Smooth muscle cell (in vitro differentiated cells): Measurements from ENCODE around the gene NNMT. TPM values are rescaled to one million over a fixed set of nuclear protein-coding genes. Genes with fewer than 3 reads are reported as not detected.

Experiments used
- DNase-seq: peaks from one replicate; lab custom pipeline; 2025; ENCODE audit not compliant: unreplicated experiment; lab: John Stamatoyannopoulos, UW
- H2AFZ ChIP-seq: fragments of 200-600 bp; sonication (generic); 2 replicates; pipeline ENCODE4 v1.6.0; 2016; ENCODE audit warnings: antibody characterized with exemption, low read depth, mild to moderate bottlenecking
- H3F3A ChIP-seq: fragments of 200-600 bp; sonication (generic); 2 replicates; pipeline ENCODE4 v1.6.0; 2017; ENCODE audit warnings: antibody characterized with exemption, low read depth
- H3K27ac ChIP-seq: fragments of 200-600 bp; sonication (generic); 2 replicates; pipeline ENCODE4 v1.5.1; 2016; ENCODE audit warnings: low read depth, mild to moderate bottlenecking
- H3K27me3 ChIP-seq: fragments of 200-600 bp; sonication (generic); 2 replicates; pipeline ENCODE4 v1.6.1; 2016; ENCODE audit warnings: low read depth, mild to moderate bottlenecking
- H3K36me3 ChIP-seq: fragments of 200-600 bp; sonication (generic); 2 replicates; pipeline ENCODE4 v1.5.1; 2016; ENCODE audit warnings: low read depth
- H3K4me1 ChIP-seq: fragments of 200-600 bp; sonication (generic); 2 replicates; pipeline ENCODE4 v1.5.1; 2016; ENCODE audit warnings: low read depth
- H3K4me2 ChIP-seq: fragments of 200-600 bp; sonication (generic); 2 replicates; pipeline ENCODE4 v1.6.0; 2016; ENCODE audit warnings: mild to moderate bottlenecking
- H3K4me3 ChIP-seq: fragments of 200-600 bp; sonication (generic); 2 replicates; pipeline ENCODE4 v1.5.1; 2016; ENCODE audit warnings: mild to moderate bottlenecking
- H3K79me2 ChIP-seq: fragments of 200-600 bp; sonication (generic); 2 replicates; pipeline ENCODE4 v1.6.0; 2016; ENCODE audit warnings: low read depth, mild to moderate bottlenecking
- H3K9ac ChIP-seq: fragments of 200-600 bp; sonication (generic); 2 replicates; pipeline ENCODE4 v1.6.0; 2016; ENCODE audit warnings: low read depth
- H3K9me3 ChIP-seq: fragments of 200-600 bp; sonication (generic); replicated peaks from 2 replicates; pipeline ENCODE4 v1.5.1; 2016; ENCODE audit warnings: low read depth
- H4K20me1 ChIP-seq: fragments of 200-600 bp; sonication (generic); 2 replicates; pipeline ENCODE4 v1.6.0; 2016; ENCODE audit warnings: low read depth
- CTCF ChIP-seq: fragments of 200-600 bp; sonication (generic); IDR thresholded peaks from 2 replicates; pipeline ENCODE4 v1.5.1; 2017; ENCODE audit warnings: borderline replicate concordance, mild to moderate bottlenecking, antibody characterized with exemption; ENCODE audit not compliant: insufficient read depth, poor library complexity, severe bottlenecking
- WGBS: methylation state at CpG from one replicate; pipeline ENCODE4 v1.1.7; 2016; ENCODE audit warnings: low lambda C conversion rate; 5-methylcytosine and 5-hydroxymethylcytosine counted together
- polyA plus RNA-seq: library from polyadenylated mRNA; unstranded; fragments of >200 nt; fragmentation: Nextera tagmentation; extraction: Ambion mirVana; gene quantifications from 2 replicates; pipeline ENCODE4 v1.2.1, GENCODE V29; 2016
- total RNA-seq: library from RNA; depleted of rRNA; stranded (reverse); fragments of >200 nt; gene quantifications from 2 replicates; pipeline ENCODE4 v1.2.3, GENCODE V29; 2014

NNMT gene
- total and polyA plus RNA-seq, 2 experiments from 2014 or later: 397 to 814 TPM

DNA sequence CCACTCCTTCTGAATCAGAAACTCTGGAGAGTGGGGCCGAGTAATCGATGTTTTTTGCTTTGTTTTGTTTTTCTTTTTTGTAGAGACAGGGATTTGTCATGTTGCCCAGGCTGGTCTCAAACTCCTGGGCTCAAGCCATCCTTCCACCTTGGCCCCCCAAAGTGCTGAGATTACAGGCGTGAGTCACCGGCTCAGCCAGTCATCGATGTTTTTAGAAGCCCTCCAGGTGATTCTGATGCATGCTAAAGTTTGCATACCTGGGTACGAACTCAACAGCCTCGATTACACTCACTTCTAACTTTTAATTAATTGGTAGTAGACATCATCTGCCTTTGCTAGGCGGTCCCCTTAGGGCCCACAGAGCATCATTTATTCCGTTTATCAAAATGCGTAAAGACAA is 53.8 kb downstream of the NNMT start:
- no peaks in the 10 kb centered on the region for H4K20me1 ChIP-seq
- no peaks in the 10 kb centered on the region for H3K79me2 ChIP-seq
- TF ChIP-seq CTCF: no peak
- no peaks in the 10 kb centered on the region for H3F3A ChIP-seq
- H3K27ac ChIP-seq: no peak overlapping the region
- 72% methylated on average over 10 of the region's 10 CpGs for WGBS
- no peak overlapping the region for H3K9ac ChIP-seq
- no peaks in the 10 kb centered on the region for H3K36me3 ChIP-seq
- no peak overlapping the region for H2AFZ ChIP-seq
- no peak for DNase-seq
- no peaks in the 10 kb centered on the region for H3K4me1 ChIP-seq
- no peaks in the 10 kb centered on the region for H3K27me3 ChIP-seq
- H3K9me3 ChIP-seq: no peaks in the 10 kb centered on the region
- no peak overlapping the region for H3K4me2 ChIP-seq
- H3K4me3 ChIP-seq: no peak overlapping the region

- Histone ChIP-seq H3K36me3 (no peaks in the 10 kb centered on the region), H2AFZ (no peak overlapping the region), H3K27ac (no peak overlapping the region), H3K4me2 (no peak overlapping the region), H3K27me3 (no peaks in the 10 kb centered on the region), H4K20me1 (no peaks in the 10 kb centered on the region), H3K4me3 (no peak overlapping the region), H3K4me1 (no peaks in the 10 kb centered on the region), H3K9ac (no peak overlapping the region), H3F3A (no peaks in the 10 kb centered on the region), H3K79me2 (no peaks in the 10 kb centered on the region), H3K9me3 (no peaks in the 10 kb centered on the region)
- TF ChIP-seq CTCF: no peak
- WGBS: 97% methylated on average over 3 of the region's 3 CpGs
- DNase-seq: no peak
Observed at GRCh38 chr11:114353443-114353842, 57.2 kb downstream of the NNMT start.

GRCh38 chr11:114354076-114354475 is 57.9 kb downstream of the NNMT start:
- no peaks in the 10 kb centered on the region for H3K4me1 ChIP-seq
- no peaks in the 10 kb centered on the region for H3K79me2 ChIP-seq
- WGBS: 86% methylated on average over 3 of the region's 3 CpGs
- no peak overlapping the region for H3K27ac ChIP-seq
- TF ChIP-seq CTCF: no peak
- no peaks in the 10 kb centered on the region for H4K20me1 ChIP-seq
- no peak overlapping the region for H3K9ac ChIP-seq
- no peaks in the 10 kb centered on the region for H3K9me3 ChIP-seq
- no peaks in the 10 kb centered on the region for H3K36me3 ChIP-seq
- H3K4me2 ChIP-seq: no peak overlapping the region
- no peak overlapping the region for H2AFZ ChIP-seq
- DNase-seq: no peak
- H3F3A ChIP-seq: no peaks in the 10 kb centered on the region
- no peaks in the 10 kb centered on the region for H3K27me3 ChIP-seq
- H3K4me3 ChIP-seq: no peak overlapping the region

DNA sequence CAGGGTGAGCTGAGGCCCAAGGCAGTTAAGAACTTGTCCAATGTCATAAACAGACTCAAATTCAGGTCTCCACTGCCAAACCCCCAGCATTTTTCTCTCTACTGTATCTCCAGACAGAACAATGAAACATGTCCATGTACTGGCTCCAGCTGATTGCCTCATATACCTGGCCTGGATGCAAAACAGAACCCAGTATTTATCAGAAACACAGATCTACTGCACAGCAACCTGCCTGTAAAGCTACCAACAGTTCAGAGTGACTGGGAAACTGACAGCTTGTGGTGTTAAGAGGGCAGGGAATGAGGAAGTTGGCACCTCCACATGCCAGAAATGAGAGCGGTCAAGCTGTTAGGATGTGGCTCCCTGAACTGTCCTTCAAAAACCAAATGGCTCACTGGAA is 62.5 kb downstream of the NNMT start:
- Histone ChIP-seq H3K9me3 (no peaks in the 10 kb centered on the region), H3K9ac (no peak overlapping the region), H3F3A (no peaks in the 10 kb centered on the region), H3K4me1 (no peaks in the 10 kb centered on the region), H3K4me2 (no peak overlapping the region), H3K27ac (no peak overlapping the region), H3K4me3 (no peak overlapping the region), H3K36me3 (no peaks in the 10 kb centered on the region), H4K20me1 (no peaks in the 10 kb centered on the region), H3K79me2 (no peaks in the 10 kb centered on the region), H2AFZ (no peak overlapping the region), H3K27me3 (no peaks in the 10 kb centered on the region)
- no peak for TF ChIP-seq CTCF
- 88% methylated on average over 1 of the region's 1 CpG for WGBS
- DNase-seq: no peak
